GM19240 (cell line): ENCODE measurements around the gene IL36A.

Experiments
- DNase-seq: peaks from one replicate; pipeline ENCODE4 v3.0.0; 2011; ENCODE audit warnings: low spot score; ENCODE audit not compliant: insufficient read length

Gene IL36A

DNA sequence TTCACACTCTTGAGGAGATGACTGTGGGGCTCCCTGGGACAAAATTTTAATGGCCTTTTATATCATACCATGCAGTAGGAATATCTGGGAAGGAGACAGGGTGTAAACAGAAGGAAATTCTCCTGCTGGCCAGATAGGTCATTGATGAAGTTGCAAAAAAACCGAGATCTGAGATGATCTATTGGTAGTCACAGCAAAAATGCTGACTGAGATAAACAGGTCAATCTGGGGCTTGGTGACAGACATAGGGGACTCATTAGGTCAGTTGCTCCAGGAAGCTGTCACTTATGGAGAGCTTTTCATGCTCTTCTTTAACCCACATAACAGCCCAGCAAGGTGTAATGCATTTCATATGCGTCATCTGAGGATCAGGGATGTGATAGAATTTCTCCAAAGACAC is 2.6 kb upstream of the IL36A start:
- DNase-seq, result no peak

DNA sequence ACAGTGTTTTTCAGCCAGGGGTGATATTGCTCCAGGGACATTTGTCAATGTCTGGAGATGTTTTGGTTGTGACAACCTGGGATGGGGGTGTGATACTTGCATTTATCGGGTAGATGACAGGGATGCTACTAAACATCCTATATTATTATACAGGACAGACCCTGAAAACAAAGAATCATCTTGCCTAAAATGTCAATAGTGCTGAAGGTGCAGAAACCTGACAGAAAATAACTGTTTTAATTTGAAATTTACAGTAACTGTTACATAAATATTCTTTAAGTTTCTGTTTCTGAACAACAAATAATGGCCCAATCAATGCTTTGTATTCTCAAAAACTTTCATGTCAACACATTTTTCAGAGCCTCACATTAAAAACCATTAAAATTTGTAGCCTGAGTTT is 2.0 kb downstream of the IL36A start:
- DNase-seq, result no peak

DNA sequence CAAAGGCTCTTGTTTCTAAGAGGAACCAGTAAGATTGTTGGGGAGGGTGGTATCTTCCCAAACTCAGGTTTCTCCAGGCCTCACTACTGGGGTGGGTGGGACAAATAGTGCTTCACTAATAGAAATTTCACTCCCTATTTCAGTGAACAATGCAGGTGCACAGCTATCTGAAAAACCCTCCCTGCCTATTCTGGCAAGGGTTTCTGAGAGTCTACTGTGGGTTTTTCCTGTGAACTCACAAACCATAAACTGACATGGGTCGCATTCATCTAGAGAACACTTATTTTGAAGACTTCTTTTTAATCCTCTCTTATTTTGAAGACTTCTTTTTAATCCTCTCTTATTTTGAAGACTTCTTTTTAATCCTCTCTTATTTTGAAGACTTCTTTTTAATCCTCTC is 4.4 kb downstream of the IL36A start:
- DNase-seq, result no peak

DNA sequence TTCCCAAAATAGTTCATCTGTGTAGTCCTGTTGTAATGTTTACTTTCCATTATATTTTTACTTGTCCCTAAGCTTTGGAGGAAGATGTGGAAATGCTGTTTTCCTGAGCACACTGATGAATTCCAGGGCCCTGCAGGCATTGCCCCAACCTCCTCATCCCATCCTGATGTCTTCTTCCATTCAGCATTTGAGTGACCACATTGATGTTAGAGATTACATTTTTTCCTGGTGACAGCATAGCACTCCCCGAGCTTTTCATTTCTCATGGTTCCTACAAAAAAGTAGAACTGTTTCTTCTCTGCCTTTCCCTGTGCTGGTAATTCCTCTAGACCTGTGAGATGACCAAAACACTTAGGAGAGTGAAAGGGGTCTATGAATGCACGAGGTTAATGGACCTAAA is 4.8 kb downstream of the IL36A start:
- no peak for DNase-seq

DNA sequence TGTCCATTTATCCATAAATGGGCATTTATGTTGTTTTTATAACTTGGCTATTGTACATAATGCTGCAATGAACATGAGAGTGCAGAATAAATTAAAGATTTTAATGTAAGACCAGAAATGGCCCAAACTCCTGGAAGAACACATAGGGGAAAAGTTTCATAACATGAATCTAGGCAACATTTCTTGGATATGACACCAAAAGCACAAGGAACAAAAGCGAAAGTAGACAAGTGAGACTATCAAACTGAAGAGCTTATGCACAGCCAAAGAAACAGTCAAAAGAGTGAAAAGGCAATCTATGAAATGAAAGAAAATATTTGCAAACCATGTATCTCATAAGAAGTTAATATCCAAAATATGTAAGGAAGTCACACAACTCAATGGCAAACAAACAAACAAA is 5.8 kb downstream of the IL36A start:
- DNase-seq, result no peak

DNA sequence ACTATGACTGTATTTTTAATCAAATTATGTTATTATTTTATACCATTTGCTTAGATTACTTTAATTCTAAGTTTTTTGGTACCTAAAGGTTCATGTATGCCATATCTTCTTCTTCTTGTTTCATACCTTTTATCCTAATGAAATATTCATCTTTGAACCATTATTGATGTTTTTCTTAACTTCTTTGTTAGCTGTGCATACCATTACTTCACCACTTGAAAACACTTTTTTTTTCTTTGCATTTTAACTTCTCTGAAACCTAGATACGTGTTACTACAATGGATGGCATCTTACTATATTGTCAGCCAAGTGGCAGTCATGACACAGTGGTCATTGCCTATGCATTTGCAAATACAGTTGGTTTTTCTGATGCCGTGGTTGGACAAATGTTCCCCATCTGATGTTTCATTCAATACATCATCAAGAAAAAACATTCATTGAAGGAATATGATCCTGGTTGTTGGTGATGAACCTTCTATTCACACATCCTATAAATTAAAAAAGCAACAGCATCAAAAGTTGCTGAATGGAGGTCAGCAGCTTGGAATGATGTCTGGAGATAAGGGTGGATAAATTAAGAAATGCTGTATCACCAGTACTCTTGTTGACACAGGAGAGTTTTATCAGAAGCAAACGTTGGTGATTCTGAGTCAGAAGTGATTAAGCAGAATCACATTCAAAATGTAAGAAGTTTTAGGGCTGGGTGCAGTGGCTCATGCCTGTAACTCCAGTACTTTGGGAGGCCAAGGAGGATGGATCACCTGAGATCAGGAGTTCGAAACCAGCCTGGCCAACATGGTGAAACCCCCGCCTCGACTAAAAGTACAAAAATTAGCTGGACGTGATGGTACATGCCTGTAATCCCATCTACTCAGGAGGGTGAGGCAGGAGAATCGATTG is 7.4 kb downstream of the IL36A start:
- DNase-seq, result no peak

DNA sequence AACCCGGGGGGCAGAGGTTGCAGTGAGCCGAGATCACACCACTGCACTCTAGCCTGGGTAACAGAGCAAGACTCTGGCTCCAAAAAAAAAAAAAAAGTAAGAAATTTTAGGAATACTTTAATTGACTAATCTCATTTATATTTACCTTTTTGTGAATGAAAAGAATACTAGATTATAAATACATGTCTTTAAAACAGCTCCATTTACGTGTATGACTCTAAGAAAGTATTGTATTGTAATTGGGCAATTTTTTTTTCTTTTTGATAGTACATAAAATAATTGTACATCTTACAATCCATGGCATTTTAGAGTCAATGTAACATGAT is 8.0 kb downstream of the IL36A start:
- no peak for DNase-seq

DNA sequence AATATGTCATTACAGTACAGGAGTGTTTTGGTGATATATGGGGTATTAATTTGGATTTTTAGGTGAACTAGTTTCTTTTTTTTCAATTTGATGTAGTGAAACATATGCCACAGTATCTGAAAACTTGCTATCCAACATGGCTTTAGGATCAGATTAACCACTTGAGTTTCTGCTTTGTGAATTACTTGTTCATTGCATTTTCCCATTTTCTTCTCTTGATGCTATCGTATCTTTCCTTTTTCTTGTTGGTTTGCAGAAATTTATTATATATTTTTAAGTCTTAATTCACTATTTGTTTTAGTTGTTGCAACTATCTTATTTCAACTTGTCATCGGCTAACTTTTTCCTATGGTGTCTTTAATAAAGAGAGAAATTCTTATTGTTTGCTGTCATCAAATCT is 8.8 kb downstream of the IL36A start:
- no peak for DNase-seq

DNA sequence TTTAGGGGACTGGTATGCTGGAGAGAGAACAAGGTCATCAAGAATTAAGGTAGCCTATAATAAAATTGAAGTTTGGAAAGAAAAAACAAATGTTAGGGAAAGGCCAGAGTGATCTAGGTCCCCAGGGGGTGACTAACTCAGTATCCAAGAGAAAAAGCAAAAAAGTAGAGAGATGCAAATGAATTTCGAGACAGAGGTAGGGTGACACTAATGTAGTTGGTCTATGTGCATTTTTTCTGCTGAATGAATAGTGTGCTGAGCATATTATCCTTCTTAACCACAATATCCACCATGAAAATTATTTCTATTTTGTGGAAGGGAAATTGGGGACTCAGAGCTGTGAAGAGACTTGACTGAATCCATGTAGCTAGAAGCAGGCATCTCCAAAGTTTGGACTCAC is 9.8 kb downstream of the IL36A start:
- DNase-seq, result no peak

DNA sequence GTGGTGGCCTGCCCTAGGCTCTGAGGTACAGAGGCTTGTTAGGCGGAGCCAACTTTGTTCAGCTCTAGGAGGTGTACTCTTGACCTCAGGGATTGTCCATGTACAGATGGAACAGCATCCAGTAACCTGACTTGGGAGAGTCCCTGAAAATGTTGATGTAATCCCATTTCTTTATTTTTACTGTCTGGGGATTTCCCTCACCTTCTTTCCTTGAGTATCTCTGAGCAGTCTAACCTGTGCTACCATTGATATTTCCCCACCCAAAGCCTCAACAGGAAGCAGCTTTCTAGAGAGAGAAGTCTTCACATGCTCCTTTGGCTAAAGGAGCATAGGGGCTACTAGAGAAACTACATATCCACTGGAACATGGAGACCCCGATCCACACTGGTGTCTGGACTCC is 10.4 kb downstream of the IL36A start:
- no peak for DNase-seq

DNA sequence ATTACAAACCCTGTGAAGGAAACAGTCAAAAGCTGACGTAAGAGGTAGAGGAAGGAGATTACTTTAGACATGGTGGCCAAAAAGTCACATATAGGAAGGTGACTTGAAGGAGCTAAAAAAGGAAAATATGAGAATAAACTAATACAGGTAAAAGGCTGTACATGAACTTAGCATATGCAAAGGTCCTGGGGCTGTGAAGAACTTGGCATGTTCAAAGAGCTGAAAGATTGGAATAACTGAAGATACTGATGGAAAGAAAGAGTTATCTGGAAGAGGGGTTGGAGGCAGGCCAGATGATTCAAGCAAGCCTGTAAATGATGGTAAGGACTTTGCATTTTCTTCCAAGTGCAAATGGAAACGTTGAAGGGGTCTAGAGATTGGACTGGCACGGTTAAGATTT is 13.2 kb downstream of the IL36A start:
- DNase-seq, result no peak

DNA sequence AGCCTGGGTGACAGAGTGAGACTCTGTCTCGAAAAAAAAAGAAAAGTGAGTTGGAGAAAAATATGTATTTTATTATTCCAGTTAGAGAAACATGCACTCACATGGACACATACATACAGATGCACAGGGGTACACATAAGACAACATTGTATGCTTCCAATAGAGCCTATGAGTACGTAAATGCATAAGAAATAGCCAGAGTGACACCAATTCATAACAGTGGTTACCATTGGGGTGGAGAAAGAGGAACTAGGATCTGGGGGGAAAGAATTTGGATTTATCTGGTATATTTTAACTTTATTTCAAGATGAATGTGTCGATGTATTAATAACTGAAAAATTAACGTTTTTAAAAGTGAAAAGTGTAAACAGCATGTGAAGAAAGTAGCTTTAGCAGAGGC is 16.1 kb downstream of the IL36A start:
- no peak for DNase-seq

DNA sequence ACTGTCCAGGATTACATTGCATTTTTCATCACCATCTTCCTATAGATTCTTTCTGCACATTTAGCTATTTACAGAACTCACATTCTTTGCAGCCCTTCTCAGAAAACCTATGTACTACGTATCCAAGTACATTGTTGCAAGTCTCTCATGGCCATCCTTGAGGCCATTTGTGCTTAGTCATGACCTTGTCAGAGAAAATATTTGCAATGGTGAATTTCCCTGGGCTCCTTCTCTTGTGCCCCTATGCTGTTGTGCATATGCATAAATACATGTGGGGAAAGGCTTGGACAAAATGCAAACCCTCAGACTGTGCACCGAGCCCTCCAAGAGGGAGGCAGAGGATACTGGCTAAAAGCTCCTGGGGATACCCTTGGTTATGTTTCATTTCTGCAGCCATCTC is 19.5 kb downstream of the IL36A start:
- DNase-seq, result no peak

DNA sequence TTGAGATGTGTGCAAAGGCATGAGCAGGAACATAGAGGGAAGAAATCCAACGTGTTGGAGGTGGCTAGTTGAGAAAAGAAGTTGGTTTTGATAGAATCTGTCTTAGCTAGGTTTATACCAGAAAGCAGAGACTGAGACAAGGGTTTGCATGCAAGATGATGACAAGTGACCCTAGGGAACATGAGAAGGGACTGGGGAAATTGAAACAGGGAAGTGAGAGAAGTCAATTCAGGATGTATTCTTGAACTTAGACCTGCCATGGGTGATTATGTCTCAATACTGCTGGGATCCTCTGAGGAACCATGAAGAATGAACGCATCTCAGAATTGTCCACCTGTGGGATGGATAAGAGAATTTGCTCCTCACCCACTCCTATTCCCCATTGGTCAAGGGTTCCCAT is 20.5 kb downstream of the IL36A start:
- no peak for DNase-seq

DNA sequence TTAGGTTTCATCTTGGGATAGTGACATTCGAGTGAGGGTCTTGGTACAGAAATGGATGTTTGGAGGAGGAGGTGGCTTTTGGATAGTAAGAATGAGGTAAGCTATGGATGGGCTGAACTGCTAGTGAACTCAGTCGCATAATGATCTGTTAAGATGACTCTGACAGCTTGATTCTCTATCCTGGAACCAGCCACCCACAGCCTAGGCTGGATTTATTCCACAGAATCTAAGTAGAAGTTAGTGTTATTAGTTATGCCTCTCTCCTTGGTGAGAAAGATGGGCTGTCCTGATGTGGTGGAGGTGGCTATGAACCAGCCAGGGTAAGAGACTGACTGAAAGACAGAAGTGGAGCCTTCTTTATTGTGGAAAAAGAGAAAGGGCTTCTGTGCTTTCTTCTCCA is 22.4 kb downstream of the IL36A start:
- no peak for DNase-seq

DNA sequence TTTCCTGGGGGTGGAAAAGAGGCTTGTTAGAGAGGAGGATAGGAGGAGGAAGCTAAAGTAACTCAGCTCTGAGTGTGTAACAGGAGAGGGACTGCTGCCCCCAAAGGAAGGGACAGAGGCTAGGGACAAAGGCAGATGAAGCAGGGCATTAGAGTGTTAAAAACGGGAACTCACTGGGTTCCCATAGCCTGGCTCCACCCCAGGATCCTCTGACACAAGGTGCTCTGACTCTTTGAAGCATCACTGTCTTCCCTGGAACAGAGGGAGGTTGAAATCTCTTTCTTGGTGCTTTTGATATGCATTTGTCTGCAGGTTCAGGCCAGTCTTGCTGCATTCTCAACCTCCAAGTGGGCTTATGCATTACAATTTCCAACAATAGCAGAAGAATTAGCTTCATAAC is 22.9 kb downstream of the IL36A start:
- DNase-seq, result no peak

DNA sequence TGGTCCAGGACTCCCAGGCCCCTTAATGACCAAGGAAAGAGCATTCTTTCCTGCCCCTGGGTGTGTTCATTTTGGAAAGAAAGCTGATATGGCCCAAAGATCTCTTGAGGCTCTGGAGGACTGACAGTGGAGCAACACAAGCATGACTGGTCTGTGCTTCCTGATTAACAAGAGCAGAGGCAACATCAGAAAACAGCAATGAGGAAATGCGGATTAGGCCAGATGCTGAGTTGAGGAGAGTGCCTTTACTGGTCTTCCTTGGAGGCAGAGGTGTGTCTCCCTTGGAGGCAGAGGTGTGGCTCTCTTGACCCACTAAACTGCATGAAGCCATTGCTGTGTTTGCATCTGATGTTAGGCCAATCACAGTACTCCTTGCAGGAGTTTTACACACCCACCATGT is 27.5 kb downstream of the IL36A start:
- DNase-seq, result no peak

DNA sequence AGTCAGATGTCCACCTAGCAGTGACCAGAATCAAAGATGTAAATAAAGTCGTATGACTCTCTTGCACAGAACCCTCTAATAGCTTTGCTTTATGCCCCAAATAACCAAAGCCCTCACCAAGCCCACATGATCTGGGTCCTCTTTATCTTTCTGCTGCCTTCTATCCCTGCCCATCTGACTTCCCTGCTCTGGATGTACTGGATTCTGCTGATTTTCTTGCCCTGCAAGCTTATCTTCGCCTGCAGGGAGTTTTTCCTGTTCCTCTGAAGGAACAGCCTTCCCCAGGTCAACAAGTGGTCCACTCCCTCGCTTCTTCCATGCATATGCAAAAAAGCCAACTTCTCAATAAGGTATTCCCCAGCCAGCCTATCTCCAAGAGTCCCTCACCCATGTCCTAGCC is 28.8 kb downstream of the IL36A start:
- no peak for DNase-seq

DNA sequence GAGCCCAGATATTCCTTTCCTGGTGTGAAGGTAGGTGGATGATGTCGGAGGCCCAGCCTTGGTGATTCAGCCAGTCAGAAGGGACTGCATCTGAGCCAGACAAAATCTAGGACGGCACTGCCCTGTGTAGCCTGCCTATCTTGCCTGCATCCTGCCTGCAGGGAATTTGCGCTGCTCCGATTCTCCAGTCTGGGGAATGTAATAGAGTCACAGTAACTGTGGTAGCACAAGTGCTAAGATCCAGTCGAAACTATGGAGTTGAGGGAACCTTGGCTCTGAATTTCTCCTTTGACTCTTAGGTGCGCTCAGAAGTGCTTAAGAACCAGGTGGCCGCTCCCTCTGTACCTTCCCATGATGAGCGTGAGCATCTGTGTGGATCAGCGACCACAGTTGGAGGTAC is 31.5 kb downstream of the IL36A start:
- DNase-seq, result no peak

DNA sequence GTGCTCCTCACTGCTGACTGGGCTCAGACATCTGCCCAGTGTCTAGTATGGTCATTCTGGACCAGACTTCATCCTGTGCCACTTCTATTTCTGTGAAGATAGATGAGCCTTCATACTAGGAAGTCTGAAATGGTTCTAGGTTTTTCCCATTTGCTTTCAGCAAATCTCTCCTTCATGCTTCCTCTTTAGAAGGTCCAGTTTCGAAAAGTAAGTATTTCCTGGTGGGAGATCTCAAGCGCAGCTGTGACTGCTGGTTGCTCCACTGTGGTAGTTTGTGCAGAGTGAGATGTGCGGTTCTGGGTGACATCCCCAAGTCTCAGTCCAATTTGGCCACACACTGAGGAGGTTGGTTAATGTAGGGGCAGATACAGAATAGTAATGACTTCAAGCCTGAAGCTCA is 33.0 kb downstream of the IL36A start:
- DNase-seq, result no peak

DNA sequence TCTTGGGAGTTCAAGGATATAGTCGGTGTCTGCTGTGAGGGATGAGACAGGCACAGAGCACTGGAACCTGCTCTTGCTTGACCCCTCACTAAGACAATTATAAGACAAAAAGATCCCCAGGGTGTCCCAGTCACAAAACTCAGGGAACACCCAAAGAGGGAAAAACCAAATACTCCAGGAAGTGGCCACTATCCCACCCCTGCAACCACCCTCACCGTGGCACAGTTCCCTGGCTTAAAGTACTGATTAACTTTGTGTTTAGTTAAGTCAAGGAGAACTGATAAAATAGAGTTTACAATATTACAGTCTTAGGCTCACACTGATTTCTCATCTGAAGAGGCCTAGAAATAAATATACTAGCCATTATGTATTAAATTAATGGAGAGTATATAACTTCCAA is 33.9 kb downstream of the IL36A start:
- no peak for DNase-seq

DNA sequence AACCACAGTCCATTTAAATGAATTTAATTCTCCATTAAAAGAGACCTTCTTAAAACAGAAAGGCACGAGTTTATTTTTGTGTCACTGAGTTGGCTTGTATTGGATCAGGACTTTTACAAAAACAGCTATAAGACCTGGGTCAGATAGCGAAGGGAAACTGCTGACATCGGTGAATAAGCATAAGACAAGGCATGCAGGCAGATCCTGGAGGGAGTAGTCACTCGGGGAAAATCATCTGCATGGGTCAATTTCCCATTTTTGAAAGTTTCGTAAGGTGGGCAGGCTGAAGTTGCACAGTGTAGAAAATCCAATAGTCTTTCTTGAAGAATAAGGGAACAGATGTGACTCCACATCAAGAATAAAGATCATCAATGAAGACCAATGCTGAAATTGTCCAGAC is 34.5 kb downstream of the IL36A start:
- DNase-seq, result no peak

DNA sequence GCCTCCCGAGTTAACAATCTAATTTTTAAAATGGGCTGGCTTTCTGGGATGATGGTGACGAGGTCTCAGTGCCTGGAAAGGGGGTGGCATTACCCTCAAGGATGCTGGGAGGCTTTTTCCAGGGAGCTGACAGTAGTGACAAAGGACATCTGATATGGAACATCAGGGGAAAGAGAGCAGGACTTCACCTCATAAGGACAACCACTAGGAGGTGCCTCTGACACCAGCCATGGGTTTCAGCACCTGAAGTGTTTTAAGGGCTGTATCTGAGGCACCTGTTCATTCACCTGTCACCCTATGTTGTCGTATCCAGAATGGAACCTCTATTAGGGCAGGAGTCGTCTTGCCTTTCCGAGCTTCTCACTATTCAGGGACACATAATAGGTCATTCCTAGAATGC is 36.6 kb downstream of the IL36A start:
- no peak for DNase-seq

DNA sequence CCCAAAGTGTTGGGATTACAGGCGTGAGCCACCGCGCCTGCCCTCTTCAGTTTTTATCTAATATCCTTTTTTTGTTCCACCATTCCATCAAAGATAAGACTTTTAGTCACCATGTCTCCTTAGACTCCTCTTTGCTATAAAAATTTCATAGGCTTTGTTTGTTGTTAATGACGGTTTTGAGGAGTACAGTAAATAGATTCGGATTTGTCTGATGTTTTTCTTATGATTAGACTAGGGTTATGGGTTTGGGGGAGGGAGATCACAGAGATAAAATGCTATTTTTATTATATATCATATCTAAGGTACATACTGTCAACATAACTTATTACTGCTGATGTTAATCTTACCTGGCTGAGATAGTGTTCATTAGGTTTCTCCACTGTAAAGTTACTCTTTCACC is 41.2 kb downstream of the IL36A start:
- no peak for DNase-seq
